GM19043 (cell line): Measurements from ENCODE around the gene FOXP1.

ENCODE experiments used
- ATAC-seq: cut with Tn5 transposase; IDR thresholded peaks from one replicate; pipeline ENCODE4 v1.9.1; 2021; ENCODE audit warnings: low read depth; ENCODE audit not compliant: unreplicated experiment

The FOXP1 gene

DNA sequence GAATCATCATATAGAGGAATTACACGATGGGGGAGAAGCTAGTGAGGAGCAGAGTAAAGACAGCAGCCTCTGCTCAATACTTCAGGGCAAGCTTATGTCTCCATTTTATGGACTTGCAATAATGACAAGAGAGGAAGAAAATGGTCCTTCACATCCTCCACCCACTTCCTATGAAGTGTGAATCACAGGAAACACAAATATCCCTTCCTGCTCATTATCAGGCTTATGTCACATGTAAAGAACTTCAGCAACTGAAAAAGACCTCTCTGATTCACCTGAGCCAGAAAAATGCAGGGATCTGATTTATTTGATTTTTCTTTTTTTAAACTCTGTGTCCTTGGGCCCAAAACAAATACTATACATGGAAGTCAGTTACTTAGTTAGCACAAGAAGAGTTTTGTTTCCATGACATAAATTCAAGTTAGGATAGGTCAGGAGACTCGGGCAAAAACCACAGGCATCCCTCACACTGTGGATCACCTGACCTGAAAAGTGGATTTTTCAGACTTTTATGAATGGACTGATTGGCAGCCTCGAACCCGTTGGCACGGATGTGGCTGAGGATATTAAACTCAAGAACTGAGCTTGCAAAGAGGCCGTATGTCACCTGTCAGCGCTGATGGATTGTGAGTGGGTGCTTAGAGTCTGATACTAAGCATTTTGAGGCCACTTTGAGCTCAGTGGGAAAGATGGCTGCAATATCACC lies 650.3 kb downstream of the FOXP1 start:
- no peak for ATAC-seq

DNA sequence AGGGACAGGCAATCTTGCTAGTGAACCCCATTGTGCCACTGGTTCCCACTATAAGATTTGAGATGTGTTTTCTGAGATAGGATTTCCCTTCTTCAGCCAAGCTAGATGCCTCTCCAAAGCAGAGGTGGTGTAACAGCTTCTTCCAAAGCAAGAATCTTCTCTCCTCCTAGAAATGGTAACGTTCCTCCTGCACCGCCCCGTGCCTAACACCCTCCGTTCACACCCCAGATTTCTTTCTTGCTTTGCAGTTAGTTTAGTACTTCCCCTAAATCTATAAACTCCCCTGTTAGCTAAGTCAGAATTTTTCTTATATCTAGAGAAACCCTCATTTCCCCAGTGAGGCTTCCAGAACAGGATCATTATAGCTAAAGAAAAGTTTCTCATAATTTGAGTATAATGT lies 653.5 kb downstream of the FOXP1 start:
- no peak for ATAC-seq

DNA sequence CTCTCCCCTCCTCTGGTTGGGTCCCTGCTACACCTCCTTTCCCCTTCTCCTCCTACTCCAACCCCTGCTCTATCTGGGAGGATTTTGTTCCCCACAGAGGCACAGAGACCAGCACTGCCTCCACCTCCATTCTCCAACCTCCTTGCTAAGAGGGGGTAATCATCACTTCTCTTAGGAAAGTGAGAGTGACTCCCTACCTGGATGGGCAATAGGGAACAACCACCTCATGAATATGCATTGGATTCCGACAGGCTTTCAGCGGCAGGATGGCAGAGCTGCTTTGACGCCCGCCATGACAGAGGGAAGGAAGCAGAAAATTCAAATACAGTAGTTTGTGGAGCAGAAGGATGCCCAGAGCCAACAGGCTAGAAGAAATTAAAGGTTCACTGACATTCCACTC lies 656.3 kb downstream of the FOXP1 start:
- ATAC-seq = no peak

DNA sequence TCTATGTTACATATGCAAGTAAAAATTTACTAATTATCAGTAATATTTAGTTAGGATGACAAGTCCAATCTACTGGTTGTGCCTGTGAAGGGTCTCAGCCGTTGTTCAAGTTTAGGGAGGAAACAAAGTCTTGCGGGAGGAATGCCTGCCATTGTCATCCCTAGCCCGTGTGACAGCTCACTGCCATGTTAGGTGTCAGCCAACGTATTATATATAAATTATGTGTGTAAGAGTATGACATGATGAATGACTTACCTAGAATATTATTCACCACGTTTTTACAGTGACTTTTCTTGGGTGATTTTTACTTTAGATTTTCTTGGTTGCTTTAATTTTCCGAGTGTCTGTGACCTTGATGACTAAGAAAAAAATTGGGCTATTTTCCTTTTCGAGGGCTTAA lies 656.7 kb downstream of the FOXP1 start:
- ATAC-seq = no peak

DNA sequence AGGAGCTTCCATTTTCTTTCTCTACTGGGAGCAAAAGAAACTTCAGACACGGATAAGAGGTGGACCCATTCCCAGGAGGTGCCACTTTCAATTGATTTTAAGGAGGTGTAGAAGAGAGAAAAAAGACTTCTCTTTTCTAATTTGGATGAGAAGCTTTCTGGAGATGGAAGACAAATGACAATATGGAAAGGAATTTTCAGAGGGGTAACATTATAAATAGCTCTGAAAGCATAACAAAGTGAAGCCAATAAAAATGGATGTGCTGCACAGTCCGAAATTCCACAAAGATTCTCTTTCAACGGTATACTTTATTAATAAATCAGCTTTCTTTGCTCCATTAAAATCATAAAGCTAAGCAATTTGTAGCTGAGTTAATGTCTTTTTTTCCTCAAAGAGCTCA lies 663.9 kb downstream of the FOXP1 start:
- no peak for ATAC-seq

DNA sequence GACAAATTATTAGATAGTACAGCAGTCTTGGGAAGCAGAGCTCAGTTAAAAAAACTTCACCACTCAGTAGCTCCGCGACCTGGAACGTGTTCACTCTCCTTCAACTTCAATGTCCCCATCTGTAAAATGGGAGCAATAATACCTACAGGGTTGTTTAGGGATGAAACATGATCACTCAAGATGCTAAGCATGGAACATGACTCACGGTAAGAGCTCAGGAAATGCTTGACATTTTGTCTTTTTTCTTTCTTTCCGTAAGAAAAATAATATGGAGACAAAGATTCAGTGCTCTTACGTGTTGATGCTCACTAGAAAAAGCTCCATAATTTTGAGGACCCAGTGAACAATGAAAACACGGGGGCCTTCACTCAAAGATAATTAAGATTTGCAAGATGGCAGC lies 664.4 kb downstream of the FOXP1 start:
- ATAC-seq = no peak

DNA sequence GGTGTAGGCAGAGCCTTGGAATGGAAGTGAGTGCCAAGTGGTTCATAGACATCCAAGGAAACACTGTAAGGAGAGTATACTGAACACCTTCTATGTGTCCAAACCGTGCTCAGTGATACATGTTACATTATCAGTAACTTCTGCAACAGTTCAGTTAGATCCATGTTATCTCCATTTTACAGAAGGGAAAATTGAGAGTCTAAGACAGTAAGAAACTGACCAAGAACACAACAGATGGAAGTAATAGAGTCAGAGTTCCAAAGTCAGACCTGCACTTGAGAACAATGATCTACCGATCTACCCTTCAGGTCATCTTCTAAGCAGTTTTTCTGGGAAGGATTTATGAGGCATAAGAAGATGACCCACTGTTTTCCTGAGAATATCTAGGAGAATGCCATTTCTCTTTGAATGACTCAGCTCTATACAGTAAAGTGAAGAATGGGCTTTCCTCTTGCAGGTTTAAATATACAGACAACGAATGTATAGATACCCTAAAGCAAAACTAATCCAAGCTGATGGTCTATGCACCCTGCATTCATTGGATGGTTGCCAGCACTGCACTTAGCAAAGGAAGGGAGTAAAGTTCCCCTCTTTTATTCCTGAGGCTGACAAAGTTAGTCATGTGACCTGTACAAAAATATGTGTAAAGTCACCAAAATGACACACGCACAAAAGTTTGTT lies 667.0 kb downstream of the FOXP1 start:
- no peak for ATAC-seq

DNA sequence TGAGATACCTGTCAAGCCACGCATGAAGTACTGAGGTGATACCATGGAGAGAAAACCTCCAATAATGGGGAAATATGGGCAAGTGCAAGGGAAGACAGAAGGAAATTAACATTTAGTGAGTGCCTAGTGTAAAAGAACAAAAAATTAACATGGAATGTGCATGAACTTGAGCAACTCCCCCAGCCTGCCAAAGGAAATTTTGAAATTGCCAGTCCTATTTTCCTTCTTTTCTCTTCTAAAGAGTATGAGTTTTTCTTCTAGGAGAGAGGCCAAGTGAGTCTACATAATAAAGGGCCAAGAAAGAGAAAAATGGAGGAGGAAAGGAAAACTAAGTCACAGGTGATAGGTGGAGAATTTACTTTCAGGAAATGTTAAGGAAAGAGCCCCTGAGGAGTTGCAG lies 668.7 kb downstream of the FOXP1 start:
- no peak for ATAC-seq

DNA sequence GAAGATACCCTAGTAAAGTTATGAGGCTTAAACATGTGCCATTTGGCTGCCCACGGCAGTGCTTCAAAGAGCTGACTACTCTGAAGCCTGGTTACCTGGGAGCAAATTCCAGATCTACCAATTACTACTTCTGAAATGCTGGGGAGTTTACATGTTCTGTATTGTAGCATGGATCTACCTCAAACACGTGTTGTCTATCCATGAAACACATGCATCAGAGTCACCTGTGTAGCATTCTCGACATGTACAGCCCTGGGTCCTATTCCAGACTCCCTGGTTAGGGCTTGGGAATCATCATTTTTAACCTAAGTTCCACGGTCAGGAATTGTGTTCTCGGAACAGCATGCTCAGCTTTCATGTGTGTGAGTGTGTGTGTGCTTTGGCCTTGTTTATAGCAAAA lies 671.8 kb downstream of the FOXP1 start:
- no peak for ATAC-seq

DNA sequence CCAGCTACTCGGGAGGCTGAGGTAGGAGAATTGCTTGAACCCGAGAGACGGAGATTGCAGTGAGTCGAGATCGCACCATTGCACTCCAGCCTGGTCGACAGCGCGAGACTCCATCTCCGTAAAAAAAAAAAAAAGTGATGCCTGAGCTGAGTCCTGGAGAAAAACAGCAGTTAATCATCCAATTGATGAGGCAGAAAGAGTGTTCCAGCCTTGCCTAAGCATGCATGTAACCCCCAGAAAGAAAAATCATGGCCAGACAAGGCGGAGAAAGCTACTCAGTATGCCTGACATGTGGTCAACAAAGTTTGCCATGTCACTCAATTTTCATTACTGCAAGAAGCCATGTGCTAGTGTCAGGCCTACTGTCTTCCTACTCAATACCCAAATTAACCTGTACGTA lies 678.0 kb downstream of the FOXP1 start:
- no peak for ATAC-seq
